HG02938 (cell line): ENCODE data around the gene TNRC6A.
A peak's percentile ranks its signal among the peaks of the same experiment; 100 is the strongest.
"Not testable (repeated sequence)": the region's sequence is repeated elsewhere in the genome, so short reads cannot be mapped to it uniquely, and the experiment has no call there.

Experiments
- ATAC-seq: cut with Tn5 transposase; IDR thresholded peaks from one replicate; pipeline ENCODE4 v1.9.1; 2021; ENCODE audit warnings: mild to moderate bottlenecking, moderate library complexity; ENCODE audit not compliant: unreplicated experiment

Gene TNRC6A

GRCh38 chr16:24729243-24729950 lies at the start of gene TNRC6A:
TNRC6A (plus strand) TSS chr16:24729651; CDS start chr16:24729842, 191 bp downstream.
- ATAC-seq = peak; percentile 86

- no peak for ATAC-seq
Measured at GRCh38 chr16:24681793-24682192, 47.7 kb upstream of the TNRC6A start.

GRCh38 chr16:24683250-24683649 lies 46.2 kb upstream of the TNRC6A start:
- ATAC-seq = no peak

- no peak for ATAC-seq
Measured at GRCh38 chr16:24683847-24684493, 45.5 kb upstream of the TNRC6A start.

- no peak for ATAC-seq
Measured at GRCh38 chr16:24685539-24686432, 43.7 kb upstream of the TNRC6A start.

- no peak for ATAC-seq
Measured at GRCh38 chr16:24686678-24687077, 42.8 kb upstream of the TNRC6A start.

GRCh38 chr16:24688359-24688758 lies 41.1 kb upstream of the TNRC6A start:
- no peak for ATAC-seq

GRCh38 chr16:24689128-24689527 lies 40.3 kb upstream of the TNRC6A start:
- ATAC-seq = no peak

- no peak for ATAC-seq
Measured at GRCh38 chr16:24692854-24693253, 36.6 kb upstream of the TNRC6A start.

GRCh38 chr16:24694931-24695330 lies 34.5 kb upstream of the TNRC6A start:
- ATAC-seq = no peak

- ATAC-seq = no peak
Measured at GRCh38 chr16:24696699-24697098, 32.8 kb upstream of the TNRC6A start.

GRCh38 chr16:24698308-24698707 lies 31.1 kb upstream of the TNRC6A start:
- ATAC-seq = no peak

- no peak for ATAC-seq
Measured at GRCh38 chr16:24699151-24699723, 30.2 kb upstream of the TNRC6A start.

- no peak for ATAC-seq
Measured at GRCh38 chr16:24700549-24701392, 28.7 kb upstream of the TNRC6A start.

GRCh38 chr16:24701521-24701951 lies 27.9 kb upstream of the TNRC6A start:
- no peak for ATAC-seq

- not testable (repeated sequence) for ATAC-seq
Measured at GRCh38 chr16:24707760-24708159, 21.7 kb upstream of the TNRC6A start.

GRCh38 chr16:24713379-24713778 lies 16.1 kb upstream of the TNRC6A start:
- no peak for ATAC-seq

- no peak for ATAC-seq
Measured at GRCh38 chr16:24717411-24717810, 12.0 kb upstream of the TNRC6A start.

GRCh38 chr16:24718967-24719521 lies 10.4 kb upstream of the TNRC6A start:
- ATAC-seq = no peak

- ATAC-seq = no peak
Measured at GRCh38 chr16:24721830-24722238, 7.6 kb upstream of the TNRC6A start.
